NCI-H460 (cell line): ENCODE results near the gene EWSR1. TPM values are rescaled to one million over a fixed set of nuclear protein-coding genes. Genes with fewer than 3 reads are reported as not detected.

Experiments
- DNase-seq: peaks from one replicate; pipeline ENCODE4 v3.0.0-alpha.2; 2016; ENCODE audit warnings: low read depth; ENCODE audit errors: extremely low read depth
- total RNA-seq: library from RNA; depleted of rRNA; stranded (reverse); fragments of >200 nt; shearing (Covaris generic); gene quantifications from 2 replicates; pipeline ENCODE4 v1.2.3, GENCODE V29; 2014

EWSR1 gene
- total RNA-seq, 1 experiment from 2014 or later, result 176 TPM

GRCh38 chr22:29266564-29267461 lies 1.3 kb upstream of the EWSR1 start:
- DNase-seq, result no peak

DNA sequence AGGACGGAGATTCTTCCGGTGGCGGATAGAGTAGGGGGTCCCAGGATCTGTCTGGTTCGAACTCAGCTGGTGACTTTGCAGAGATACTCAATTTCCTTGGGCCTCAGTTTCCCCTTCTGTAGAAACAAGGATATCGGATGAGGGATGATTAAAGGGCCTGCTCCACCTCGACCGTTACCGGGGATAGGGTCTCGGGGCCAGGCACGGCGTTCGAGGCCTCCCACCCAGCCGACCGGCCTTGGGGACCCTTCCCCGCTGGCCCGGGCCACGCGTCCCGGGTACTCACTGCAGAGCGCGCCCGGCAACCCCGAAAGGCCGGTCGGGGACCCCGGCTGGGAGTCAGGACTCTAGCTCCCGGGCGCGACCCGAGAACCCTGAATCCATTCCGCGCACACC lies 608 bp upstream of the EWSR1 start:
- DNase-seq, result no peak

GRCh38 chr22:29268511-29269229 lies 602 bp downstream of the EWSR1 start:
- no peak for DNase-seq

DNA sequence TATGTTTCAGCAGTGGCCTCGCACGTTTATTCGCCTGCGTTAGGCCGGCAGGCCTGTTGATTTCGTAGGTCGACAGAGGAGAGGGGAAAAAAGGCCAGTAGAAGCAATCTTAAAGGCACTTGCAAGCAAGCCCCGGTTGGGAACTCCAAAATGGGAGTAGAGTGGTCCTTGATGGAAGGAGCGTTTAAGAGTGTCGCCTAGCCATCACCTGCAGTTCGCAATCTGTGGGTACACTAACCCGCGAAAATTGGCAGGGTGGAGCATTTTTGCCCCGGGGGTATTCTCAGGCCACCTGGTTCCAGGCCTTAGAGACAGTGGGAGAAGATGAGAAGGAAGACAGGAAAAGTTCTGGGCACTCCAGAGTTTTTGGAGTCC lies 1.1 kb downstream of the EWSR1 start:
- DNase-seq, result no peak

DNA sequence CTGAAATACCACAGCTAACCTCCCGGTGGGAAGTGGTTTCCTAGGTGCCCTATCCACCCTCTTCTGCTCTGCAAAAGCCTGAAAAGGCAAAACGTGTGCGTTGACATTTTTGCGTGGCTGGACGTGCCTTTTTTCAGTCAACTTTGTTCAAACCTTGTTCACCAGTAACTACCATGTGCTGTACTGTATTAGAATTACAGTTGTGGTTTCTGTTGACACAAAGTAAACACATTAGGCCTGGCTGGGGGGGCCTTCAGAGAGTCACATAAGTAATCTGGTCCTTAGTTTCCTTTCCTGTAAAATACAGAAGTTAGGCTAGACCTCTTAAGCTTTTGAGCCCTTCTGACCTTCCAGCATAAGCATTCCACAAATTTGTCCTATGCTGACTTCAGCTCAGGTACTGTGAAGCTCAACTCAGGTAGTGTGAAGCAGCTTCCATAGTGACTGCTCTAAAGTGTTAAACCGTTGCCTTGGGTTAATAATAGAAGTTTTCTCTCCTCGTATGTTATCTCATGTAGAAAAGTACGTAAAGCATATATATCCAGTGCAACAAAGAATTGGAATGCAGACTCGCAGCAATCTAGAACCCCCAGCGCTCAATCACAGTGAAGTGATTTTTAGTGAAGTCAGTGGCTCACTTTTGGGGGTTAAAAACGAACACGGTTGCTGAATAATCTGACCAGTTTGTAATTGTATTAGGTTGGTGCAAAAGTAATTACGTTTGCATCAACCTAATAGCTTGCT lies 1.8 kb downstream of the EWSR1 start:
- DNase-seq, result no peak

DNA sequence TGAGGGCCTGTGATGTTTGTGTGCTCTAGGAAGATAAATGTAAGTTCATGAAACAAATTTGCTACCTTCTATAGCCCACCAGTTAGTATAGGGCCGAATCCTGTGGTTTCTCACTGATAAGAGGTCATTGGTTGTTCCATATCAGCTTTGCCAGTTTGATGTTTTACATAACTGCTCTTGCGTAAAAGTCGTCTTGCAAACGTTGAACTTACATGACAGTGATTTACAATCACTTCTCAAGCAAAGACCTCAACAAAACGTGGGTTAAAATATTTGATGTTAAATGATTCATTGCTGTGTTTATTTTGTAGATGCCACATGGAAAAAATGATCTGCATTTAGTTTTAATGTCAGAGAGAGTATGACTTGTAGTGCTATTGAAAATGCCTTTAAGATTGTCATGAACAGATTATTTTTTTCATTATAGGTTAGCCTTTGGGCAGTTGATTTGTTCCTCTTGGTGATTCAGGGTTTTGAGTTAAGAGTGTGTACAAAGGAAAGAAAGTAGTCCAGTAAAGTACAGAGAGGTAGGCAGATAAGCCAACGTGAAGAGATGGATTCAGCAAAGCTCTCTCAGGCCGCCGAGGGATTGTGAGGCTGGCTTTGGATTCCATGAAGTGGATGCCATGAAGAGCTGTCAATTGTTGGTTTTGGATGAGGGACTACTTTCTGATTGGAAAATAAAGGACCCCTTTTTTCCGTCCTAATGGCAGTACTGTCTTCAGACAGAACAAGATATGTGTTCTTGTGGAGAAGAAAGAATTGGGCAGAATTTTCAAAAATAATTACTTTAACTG lies 2.6 kb downstream of the EWSR1 start:
- no peak for DNase-seq

DNA sequence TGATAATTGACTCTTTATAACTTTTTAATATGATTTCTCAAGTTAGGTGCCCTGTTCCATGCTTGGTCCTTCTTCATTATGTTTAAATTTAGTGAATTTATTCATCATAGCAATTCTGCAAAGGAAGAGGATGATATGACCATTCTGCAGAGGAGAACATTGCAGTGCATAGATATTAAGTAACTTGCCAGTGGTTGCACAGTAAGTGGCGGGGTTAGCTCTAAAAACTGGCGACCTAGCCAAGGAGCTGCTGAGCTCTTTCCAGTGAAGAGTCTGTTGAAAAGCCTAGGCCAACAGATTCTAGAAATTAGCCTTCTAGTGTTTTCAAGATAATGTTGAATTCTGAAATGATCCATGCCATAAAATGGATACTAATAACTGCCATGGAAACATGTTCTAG lies 4.6 kb downstream of the EWSR1 start:
- no peak for DNase-seq

DNA sequence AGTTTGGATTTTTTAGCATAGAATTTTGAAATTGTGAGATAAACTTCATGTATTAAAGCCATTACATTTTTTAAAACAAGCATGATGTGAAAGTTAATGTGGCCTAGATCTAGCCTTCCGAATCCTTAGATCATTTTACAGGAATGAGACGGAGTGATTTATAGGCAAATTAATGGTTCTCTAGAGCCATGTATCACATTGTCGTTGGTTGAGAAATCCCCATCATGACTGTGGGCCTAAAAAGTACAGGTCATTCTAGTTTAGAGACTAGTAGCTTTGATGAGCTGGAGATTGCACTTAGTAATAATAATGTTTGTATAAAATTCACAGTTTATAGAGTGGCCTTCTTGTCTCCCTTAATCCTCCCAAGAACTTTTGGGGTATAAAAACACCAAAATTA lies 7.1 kb downstream of the EWSR1 start:
- no peak for DNase-seq

DNA sequence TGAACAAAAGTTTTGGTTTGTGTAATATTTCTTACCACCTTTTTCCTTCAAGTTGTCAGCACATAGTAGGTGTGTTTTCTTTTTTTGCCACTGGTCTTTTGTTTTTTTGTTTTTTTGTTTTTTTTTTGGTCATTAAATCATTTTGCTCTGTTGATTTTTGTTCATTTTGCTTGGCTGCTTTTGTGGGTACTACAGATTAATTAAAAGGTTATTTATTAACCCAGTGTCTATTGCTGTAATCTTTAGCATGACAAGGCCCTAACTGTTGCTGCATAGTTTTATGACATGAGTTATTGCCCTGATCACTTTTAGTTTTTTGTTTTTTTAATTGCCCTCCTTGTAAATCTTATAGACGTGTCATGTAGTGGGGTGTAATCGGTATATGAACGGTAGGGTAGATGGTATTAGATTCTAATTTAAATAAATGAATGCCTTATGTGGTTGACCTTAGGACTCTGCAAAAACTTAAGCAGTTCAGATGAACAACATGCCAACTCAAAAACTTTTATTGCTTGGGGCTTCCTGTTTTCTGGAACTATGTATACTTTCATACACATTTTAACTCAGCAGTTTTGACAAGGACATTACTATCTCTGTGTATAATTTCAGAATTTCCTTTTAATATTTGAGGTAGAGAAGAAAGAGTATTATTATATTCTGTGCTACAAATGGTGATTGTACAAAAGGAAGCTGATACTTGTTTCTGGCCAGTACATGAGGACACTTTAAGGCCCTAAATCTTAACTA lies 7.9 kb downstream of the EWSR1 start:
- no peak for DNase-seq

- DNase-seq, result no peak
Observed at GRCh38 chr22:29277927-29278326, 9.9 kb downstream of the EWSR1 start.

DNA sequence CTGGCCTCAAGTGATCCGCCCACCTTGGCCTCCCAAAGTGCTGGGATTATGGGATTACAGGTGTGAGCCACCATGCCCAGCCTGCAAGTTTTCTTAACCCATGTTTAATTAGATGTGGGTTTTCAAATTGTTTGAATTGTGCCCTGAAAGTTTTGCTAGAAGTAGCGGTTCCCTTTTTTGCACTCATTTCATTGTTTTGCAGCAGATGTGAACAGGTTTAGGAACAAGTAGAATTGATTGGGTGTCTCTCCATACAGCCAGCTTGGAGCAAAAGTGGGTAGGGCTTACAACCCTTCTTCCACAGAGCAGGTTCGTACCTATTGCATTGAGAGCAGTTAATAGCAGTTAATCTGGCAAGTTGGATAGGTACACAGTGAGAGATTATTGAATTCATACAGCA lies 16.1 kb downstream of the EWSR1 start:
- no peak for DNase-seq

- no peak for DNase-seq
Observed at GRCh38 chr22:29288837-29289236, 20.8 kb downstream of the EWSR1 start.

GRCh38 chr22:29290061-29290460 lies 22.0 kb downstream of the EWSR1 start:
- no peak for DNase-seq

GRCh38 chr22:29291215-29291614 lies 23.1 kb downstream of the EWSR1 start:
- DNase-seq, result no peak

DNA sequence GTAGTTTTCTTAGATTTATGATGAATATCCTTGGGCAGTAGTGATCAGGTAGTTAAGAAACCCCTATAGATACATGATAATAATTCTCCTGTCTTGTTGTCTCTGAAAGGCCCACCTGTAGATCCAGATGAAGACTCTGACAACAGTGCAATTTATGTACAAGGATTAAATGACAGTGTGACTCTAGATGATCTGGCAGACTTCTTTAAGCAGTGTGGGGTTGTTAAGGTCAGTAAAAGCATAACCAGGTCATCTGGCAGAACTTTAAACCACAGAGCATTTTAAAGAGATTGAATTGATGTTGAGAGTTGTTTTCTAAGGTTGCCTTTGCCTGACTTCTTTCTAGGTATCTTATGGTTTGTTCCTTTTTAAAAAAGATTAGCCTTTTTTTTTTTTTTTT lies 24.3 kb downstream of the EWSR1 start:
- DNase-seq, result no peak

- DNase-seq, result no peak
Observed at GRCh38 chr22:29298641-29299040, 30.6 kb downstream of the EWSR1 start.

- DNase-seq, result no peak
Observed at GRCh38 chr22:29299136-29299900, 31.2 kb downstream of the EWSR1 start.

DNA sequence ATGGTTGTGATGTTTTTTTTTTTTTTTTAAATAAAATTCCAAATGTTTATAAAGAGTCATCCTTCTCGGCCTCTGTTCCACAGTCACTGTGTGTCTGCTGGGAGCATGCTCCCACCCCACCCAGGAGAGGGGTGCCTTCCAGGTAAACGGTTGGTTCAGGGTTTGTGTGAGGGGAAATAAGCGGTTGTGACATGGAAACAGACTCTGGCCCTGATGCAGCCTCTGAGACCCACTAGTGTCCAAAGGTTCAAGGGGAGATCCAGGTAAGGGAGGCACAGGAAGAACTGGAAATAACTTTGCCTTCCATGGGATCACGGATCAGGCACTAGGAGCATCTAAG lies 32.4 kb downstream of the EWSR1 start:
- DNase-seq, result no peak
